GM04504 (cell line): Measurements from ENCODE around the gene C6.

Experiments used
- DNase-seq: peaks from one replicate; pipeline ENCODE4 v3.0.0-alpha.2; 2012; ENCODE audit warnings: low read depth

C6 gene

GRCh38 chr5:41120600-41120999 is 92.7 kb downstream of the C6 start:
- DNase-seq = no peak

- DNase-seq = no peak
Measured at GRCh38 chr5:41118177-41118576, 95.2 kb downstream of the C6 start.

- DNase-seq = no peak
Measured at GRCh38 chr5:41115281-41115680, 98.1 kb downstream of the C6 start.

GRCh38 chr5:41112486-41113455 is 100.6 kb downstream of the C6 start:
- no peak for DNase-seq

- no peak for DNase-seq
Measured at GRCh38 chr5:41109186-41109585, 104.1 kb downstream of the C6 start.

- no peak for DNase-seq
Measured at GRCh38 chr5:41102341-41102740, 111.0 kb downstream of the C6 start.

- no peak for DNase-seq
Measured at GRCh38 chr5:41097642-41098041, 115.7 kb downstream of the C6 start.

GRCh38 chr5:41095324-41096101 is 117.8 kb downstream of the C6 start:
- DNase-seq = no peak

GRCh38 chr5:41094871-41095270 is 118.5 kb downstream of the C6 start:
- no peak for DNase-seq

- DNase-seq = no peak
Measured at GRCh38 chr5:41093803-41094202, 119.5 kb downstream of the C6 start.
